Muscle layer of duodenum (tissue), 2 donors: ENCODE results near the gene MAGI2.

Experiments used
- H3K27ac ChIP-seq: one replicate; pipeline ENCODE4 v1.7.0; 2013; ENCODE audit warnings: mild to moderate bottlenecking, low read length
- H3K27me3 ChIP-seq: one replicate; pipeline ENCODE4 v1.7.0; 2013; ENCODE audit warnings: low read depth, mild to moderate bottlenecking, control low read depth, low read length
- H3K36me3 ChIP-seq, 2 donors: one replicate each; pipeline ENCODE4 v1.7.0; 2013; ENCODE audit warnings: low read length in 2 of 2, control low read depth in 1 of 2, mild to moderate bottlenecking in 1 of 2; ENCODE audit not compliant: insufficient read depth in 2 of 2, control insufficient read depth in 1 of 2
- H3K4me1 ChIP-seq, 2 donors: one replicate each; pipeline ENCODE4 v1.7.0; 2013; ENCODE audit warnings: low read length in 2 of 2, mild to moderate bottlenecking in 2 of 2, control low read depth in 1 of 2, moderate library complexity in 1 of 2; ENCODE audit not compliant: insufficient read depth in 2 of 2, control insufficient read depth in 1 of 2
- H3K4me3 ChIP-seq, 2 donors: one replicate each; pipeline ENCODE4 v1.7.0; 2013; ENCODE audit warnings: low read length in 2 of 2, low read depth in 1 of 2, mild to moderate bottlenecking in 1 of 2
- H3K9me3 ChIP-seq, 2 donors: one replicate each; pipeline ENCODE4 v1.7.0; 2013; ENCODE audit warnings: low read length in 2 of 2, control low read depth in 1 of 2, mild to moderate bottlenecking in 1 of 2; ENCODE audit not compliant: control insufficient read depth in 1 of 2
- donor health status: healthy.

Gene MAGI2

DNA sequence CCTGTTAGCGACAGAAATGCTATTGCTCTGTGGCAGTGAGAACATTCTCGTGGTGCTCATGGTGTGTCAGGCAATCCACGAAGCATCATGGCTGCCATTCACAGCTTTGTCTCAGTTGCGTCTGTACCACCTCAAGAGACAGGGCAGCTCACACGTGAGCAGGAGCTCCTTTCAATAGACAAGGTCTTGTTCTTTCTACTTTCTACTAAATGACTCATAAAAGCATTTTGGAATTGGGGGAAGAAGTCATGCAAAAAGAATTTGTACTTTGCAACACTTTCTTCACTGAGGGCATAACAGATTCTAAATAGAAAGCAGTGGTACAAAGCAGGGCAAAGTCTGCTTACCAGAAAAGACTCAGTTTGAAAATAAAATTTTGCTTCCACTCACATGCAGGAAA lies 1016.3 kb downstream of the MAGI2 start:
- no peaks in the 10 kb centered on the region for H3K27me3 ChIP-seq
- H3K4me3 ChIP-seq = no peak overlapping the region
- no peak overlapping the region for H3K27ac ChIP-seq
- peaks cover 0 to 4% of the 10 kb centered on the region in 2 donors for H3K9me3 ChIP-seq
- H3K36me3 ChIP-seq = no peaks in the 10 kb centered on the region
- H3K4me1 ChIP-seq = no peaks in the 10 kb centered on the region

DNA sequence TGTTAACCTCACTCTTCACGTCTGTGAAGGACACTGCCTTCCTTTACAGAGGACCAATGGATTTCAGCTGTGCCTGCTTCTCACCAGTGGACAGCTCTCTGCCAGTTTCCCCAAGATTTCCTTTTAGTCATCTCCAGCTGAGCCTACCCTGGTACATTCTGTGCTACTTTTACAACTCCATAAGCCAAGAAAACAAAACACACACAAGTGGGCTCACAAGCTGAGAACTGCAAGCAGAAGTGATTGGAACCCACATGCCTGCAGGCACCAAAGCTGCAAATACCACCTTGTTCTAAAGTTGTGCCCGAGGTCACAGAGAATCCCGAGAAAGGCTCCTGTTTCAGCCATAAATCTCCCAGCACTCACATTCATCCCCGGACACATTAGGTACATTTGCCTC lies 1018.1 kb downstream of the MAGI2 start:
- no peak overlapping the region for H3K27ac ChIP-seq
- no peaks in the 10 kb centered on the region for H3K4me1 ChIP-seq
- H3K4me3 ChIP-seq = no peak overlapping the region
- no peaks in the 10 kb centered on the region for H3K36me3 ChIP-seq
- no peaks in the 10 kb centered on the region for H3K27me3 ChIP-seq
- peaks cover 0 to 4% of the 10 kb centered on the region in 2 donors for H3K9me3 ChIP-seq

DNA sequence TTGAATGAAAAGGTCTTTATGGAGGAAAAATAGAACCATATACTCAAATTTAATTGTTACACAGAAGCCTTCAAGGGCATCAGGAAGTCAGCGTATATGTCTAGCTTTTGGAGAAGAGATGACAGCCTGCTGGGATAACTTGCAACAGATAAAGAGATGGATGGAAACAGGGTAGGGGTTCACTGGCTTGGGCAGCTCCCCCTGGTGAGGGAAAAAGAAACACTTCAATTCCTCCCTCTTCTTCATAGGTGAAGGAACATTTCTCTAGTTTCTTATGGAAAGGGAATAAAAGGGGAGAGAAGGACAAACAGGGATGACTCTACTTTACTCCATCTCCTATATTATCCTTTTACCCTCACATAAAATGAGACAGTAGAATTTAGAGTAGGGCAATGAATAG lies 1019.2 kb downstream of the MAGI2 start:
- no peaks in the 10 kb centered on the region for H3K36me3 ChIP-seq
- peaks cover 0 to 4% of the 10 kb centered on the region in 2 donors for H3K9me3 ChIP-seq
- no peak overlapping the region for H3K27ac ChIP-seq
- no peak overlapping the region for H3K4me3 ChIP-seq
- no peaks in the 10 kb centered on the region for H3K27me3 ChIP-seq
- no peaks in the 10 kb centered on the region for H3K4me1 ChIP-seq

DNA sequence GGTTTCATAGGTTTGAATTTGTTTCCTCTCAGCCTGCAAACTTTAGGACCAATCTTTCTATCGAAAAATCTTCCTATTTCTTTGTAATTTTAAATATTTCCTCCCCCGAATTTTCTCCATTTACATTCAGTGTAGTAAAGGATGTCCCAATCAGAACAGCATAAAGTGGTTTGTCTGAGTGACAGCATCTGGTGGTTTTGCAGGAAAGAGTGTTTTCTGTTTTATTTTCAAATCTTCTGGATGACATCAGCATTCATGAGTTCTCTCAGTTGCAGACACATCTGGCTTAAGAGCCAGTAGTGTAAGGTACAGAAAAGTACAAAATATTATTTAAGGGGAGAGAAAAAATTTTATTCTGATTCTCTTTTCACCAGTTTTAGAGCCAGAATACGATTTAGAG lies 1020.0 kb downstream of the MAGI2 start:
- Histone ChIP-seq H3K36me3 (no peaks in the 10 kb centered on the region), H3K4me1 (no peaks in the 10 kb centered on the region), H3K27ac (no peak overlapping the region)

DNA sequence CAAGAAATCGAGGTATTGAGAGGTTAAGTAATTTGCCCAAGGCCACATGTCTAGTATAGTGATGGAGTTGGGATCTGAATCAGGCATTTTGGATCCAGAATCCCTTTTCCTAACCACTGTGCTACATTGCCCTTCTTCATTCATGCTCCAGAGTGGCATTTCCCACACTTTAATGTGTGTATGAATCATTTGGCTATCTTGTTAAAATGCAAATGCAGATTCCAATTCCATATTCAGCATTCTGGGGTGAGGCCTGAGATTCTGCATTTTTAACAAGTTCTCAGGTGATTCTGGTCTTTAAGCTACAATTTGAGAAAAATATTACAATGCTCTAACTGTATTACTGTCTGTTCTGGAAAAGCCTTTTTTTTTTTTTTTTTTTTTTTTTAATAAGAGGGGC lies 1023.6 kb downstream of the MAGI2 start:
- Histone ChIP-seq H3K36me3 (no peaks in the 10 kb centered on the region), H3K4me3 (no peak overlapping the region), H3K27me3 (no peaks in the 10 kb centered on the region), H3K9me3 (peaks cover 0 to 4% of the 10 kb centered on the region in 2 donors), H3K4me1 (no peaks in the 10 kb centered on the region), H3K27ac (no peak overlapping the region)

More for the DNA sequence above, 1020.0 kb downstream of the MAGI2 start:
- H3K27me3 ChIP-seq = no peaks in the 10 kb centered on the region
- peaks cover 0 to 4% of the 10 kb centered on the region in 2 donors for H3K9me3 ChIP-seq
- no peak overlapping the region for H3K4me3 ChIP-seq

DNA sequence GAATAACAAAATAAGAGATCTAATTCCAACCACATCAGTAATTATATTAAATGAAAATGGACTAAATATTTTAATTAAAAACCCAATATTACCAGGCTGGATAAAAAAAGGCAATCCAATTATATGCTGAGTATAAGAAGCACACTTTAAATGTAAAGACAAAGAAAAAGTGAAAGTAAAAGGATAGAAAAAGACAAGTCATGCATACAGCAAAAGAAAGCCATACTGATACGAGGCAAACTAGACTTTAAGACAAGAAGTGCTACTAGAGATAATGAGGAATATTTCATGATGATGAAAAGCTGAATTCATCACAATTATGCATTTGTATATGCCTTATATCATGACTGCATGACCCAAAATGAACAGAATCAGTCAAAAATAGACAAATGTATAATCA lies 1026.3 kb downstream of the MAGI2 start:
- no peaks in the 10 kb centered on the region for H3K4me1 ChIP-seq
- no peak overlapping the region for H3K27ac ChIP-seq
- no peaks in the 10 kb centered on the region for H3K36me3 ChIP-seq

DNA sequence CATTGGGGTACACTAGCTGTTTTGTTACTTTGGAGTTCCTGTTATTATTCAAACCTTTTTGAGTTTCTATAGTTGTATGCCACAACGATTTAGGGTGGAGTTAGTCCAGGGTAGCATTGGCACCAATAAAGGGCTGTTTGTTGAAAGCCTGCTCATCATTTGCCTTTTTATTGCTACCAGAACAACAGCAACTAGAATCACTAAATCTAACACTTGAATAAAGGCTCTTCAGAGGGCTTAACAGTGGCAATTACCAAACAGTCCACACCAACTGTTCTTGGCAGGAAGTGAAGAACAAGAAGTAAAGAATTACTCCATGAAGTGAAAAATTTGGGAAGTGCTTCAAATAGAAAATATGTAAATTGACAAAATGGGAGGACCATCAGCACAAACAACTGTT lies 1033.5 kb downstream of the MAGI2 start:
- Histone ChIP-seq H3K4me1 (peaks cover 0 to 4% of the 10 kb centered on the region in 2 donors), H3K4me3 (no peak overlapping the region), H3K36me3 (no peaks in the 10 kb centered on the region), H3K9me3 (peaks cover 0 to 4% of the 10 kb centered on the region in 2 donors), H3K27me3 (no peaks in the 10 kb centered on the region), H3K27ac (no peak overlapping the region)

More for the DNA sequence above, 1026.3 kb downstream of the MAGI2 start:
- Histone ChIP-seq H3K9me3 (no peaks in the 10 kb centered on the region), H3K27me3 (no peaks in the 10 kb centered on the region), H3K4me3 (no peak overlapping the region)

DNA sequence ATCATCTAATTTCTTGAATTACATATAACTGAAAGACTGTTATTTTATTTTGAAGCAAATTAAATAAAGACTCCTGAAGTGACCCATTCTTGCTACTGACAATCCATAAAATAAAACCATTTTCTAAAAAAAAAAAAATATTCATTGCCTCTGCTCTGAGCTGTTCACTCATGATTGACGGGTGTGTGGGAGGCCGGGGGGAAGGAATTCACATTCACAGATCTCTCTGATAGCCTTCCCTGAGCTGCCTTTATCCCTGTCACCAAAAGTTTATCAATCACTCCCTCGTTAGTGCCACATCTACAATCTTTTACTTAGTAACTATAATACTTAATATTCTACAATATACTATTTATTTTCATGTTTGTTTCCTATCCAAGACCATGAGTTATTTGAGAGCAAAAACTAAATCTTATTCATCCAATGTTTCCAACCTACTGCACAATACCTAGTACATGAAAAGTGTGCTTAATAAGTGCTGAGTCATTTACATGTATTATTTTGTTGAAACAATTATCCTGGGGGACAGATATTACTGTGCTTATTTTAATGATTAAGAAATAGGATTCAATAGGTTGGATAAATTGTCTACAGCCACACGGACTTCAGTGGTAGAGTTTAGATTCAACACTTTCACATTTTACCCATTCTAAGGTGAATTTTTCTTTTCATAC lies 1036.2 kb downstream of the MAGI2 start:
- H3K4me1 ChIP-seq = peaks cover 0 to 4% of the 10 kb centered on the region in 2 donors
- H3K9me3 ChIP-seq = peaks cover 0 to 4% of the 10 kb centered on the region in 2 donors
- no peak overlapping the region for H3K27ac ChIP-seq
- no peaks in the 10 kb centered on the region for H3K27me3 ChIP-seq
- H3K4me3 ChIP-seq = no peak overlapping the region
- H3K36me3 ChIP-seq = no peaks in the 10 kb centered on the region

DNA sequence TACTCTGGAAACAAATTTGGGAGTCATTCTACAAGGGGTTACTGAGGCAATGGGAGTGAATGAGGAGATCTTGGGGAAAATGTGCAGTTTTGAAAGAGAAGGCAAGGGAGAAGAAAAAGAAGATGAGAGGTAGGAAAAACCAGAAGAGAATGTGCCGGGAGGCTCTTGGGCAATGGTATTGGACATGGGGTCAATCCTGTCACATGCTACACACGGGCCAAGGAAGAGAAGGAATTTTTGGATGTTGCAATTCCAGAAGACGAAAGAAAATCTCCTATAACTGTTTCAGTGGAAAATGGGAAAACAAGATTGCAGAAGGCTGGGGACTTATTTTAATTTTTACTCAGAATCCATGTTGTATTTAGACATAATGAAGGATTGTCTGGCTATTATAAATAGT lies 1039.9 kb downstream of the MAGI2 start:
- H3K27me3 ChIP-seq = no peaks in the 10 kb centered on the region
- no peaks in the 10 kb centered on the region for H3K4me1 ChIP-seq
- no peaks in the 10 kb centered on the region for H3K36me3 ChIP-seq
- H3K9me3 ChIP-seq = peaks cover 0 to 4% of the 10 kb centered on the region in 2 donors
- no peak overlapping the region for H3K27ac ChIP-seq
- no peak overlapping the region for H3K4me3 ChIP-seq

DNA sequence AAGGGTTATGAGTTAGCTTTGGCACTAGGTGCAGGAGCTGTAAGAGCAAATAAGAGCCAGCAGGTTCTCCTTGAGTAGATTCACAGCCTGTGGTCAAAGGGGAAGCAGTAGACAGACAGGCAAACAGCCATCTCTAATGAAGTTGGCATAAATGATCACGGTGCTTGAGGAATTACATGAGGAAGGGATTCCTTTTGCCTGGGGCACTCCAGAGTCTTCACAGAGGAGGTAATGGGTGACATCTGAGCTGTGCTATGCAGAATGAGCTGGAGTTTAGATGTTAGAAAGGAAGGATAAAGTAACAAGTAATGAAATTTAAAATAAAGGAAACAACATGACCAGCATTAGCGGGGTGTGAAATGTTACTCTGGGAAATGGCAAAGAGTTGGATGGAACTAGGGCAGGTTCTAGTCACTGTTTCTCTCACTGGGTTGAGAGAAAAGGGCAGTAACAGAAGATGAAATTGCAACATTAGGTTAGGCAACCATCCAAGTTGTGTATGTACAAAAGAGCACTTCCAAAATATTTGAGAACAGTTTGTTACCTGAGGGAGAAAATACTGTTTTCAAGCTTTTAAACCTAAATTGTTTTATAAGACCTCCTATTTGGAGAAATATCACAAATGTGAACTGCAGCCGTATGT lies 1041.1 kb downstream of the MAGI2 start:
- H3K4me1 ChIP-seq = no peaks in the 10 kb centered on the region
- H3K4me3 ChIP-seq = no peak overlapping the region
- H3K27me3 ChIP-seq = no peaks in the 10 kb centered on the region
- no peak overlapping the region for H3K27ac ChIP-seq
- no peaks in the 10 kb centered on the region for H3K36me3 ChIP-seq
- H3K9me3 ChIP-seq = no peaks in the 10 kb centered on the region

DNA sequence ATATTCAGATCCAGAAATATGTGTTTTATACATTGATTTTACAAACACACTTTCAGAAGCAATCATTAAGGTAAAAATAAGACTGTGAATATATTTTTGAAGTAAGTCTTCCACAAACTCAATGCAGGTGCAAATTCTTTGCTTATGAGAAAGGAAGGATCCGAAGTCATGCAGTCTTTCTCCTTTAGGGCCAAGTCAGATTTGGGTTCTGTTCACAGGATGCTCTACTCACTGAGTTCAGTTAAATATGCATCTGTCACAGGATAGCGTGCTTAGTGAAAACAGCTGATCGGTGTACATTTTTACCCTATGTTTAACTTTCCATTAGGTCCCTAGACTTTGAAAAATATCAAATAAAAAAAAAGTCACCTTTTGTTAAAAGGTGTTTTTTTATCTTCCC lies 1046.4 kb downstream of the MAGI2 start:
- H3K4me3 ChIP-seq = no peak overlapping the region
- H3K27me3 ChIP-seq = no peaks in the 10 kb centered on the region
- H3K36me3 ChIP-seq = no peaks in the 10 kb centered on the region
- no peak overlapping the region for H3K27ac ChIP-seq
- H3K9me3 ChIP-seq = no peaks in the 10 kb centered on the region
- H3K4me1 ChIP-seq = no peaks in the 10 kb centered on the region

DNA sequence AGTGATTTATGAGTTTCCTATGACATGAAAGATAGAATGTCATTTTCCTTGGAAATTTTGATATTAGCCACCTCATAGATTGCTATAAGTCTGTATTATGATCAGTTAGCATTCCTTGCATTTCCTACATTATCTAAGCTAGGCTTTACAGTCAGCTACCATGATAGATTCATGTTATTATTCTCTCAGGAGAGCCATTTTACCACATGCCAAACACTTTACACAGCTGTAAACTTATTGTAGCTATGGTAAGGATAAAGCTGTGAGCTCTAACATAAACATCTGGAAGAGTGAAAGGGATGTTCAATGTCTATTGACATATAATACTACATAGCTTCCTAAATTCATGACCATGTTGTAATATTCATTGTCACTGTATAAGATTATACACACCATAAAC lies 1046.9 kb downstream of the MAGI2 start:
- no peaks in the 10 kb centered on the region for H3K27me3 ChIP-seq
- H3K9me3 ChIP-seq = no peaks in the 10 kb centered on the region
- H3K36me3 ChIP-seq = no peaks in the 10 kb centered on the region
- no peaks in the 10 kb centered on the region for H3K4me1 ChIP-seq
- H3K27ac ChIP-seq = no peak overlapping the region
- no peak overlapping the region for H3K4me3 ChIP-seq
